Calu3 (cell line): ENCODE data around the gene POLR3G. TPM values are rescaled to one million over a fixed set of nuclear protein-coding genes. Genes with fewer than 3 reads are reported as not detected.
A peak's percentile ranks its signal among the peaks of the same experiment; 100 is the strongest.

Experiments
- Bru-seq: library from RNA; stranded (reverse); fragments of 400-500 nt; gene quantifications from one replicate; lab custom pipeline; 2021; lab: Mats Ljungman, UMichigan
- BruChase-seq, 2 experiments: library from RNA; stranded (reverse); fragments of 400-500 nt; gene quantifications; one replicate each; lab custom pipeline; 2021; lab: Mats Ljungman, UMichigan
- BruUV-seq: library from RNA; stranded (reverse); fragments of 400-500 nt; replicated peaks from 2 replicates; lab custom pipeline; 2021; lab: Mats Ljungman, UMichigan
- CTCF ChIA-PET: fragments of 300-600 bp; sonication (Branson Sonifier 250); formaldehyde crosslinking; loops from one replicate; lab custom pipeline; 2022; ENCODE audit warnings: antibody characterized with exemption; lab: Charles Lee
- DNase-seq: peaks from one replicate; pipeline ENCODE4 v3.0.0; 2022
- H3K27ac Mint-ChIP-seq: one replicate; pipeline ENCODE4 v1.8.0; 2022; ENCODE audit warnings: mixed read lengths; ENCODE audit not compliant: unreplicated experiment
- H3K27me3 Mint-ChIP-seq: one replicate; pipeline ENCODE4 v1.8.0; 2022; ENCODE audit warnings: mixed read lengths; ENCODE audit not compliant: unreplicated experiment
- H3K36me3 Mint-ChIP-seq: one replicate; pipeline ENCODE4 v1.8.0; 2022; ENCODE audit warnings: mild to moderate bottlenecking, moderate library complexity, mixed read lengths; ENCODE audit not compliant: insufficient read depth, unreplicated experiment
- H3K4me1 Mint-ChIP-seq: one replicate; pipeline ENCODE4 v1.8.0; 2022; ENCODE audit warnings: mild to moderate bottlenecking, low read depth, mixed read lengths; ENCODE audit not compliant: unreplicated experiment
- H3K4me3 Mint-ChIP-seq: one replicate; pipeline ENCODE4 v1.8.0; 2022; ENCODE audit warnings: mild to moderate bottlenecking, low read depth, moderate library complexity, mixed read lengths; ENCODE audit not compliant: unreplicated experiment
- H3K9me3 Mint-ChIP-seq: one replicate; pipeline ENCODE4 v1.8.0; 2022; ENCODE audit warnings: low read depth, mixed read lengths; ENCODE audit not compliant: unreplicated experiment
- CTCF ChIP-seq: fragments of 200-600 bp; IDR thresholded peaks from one replicate; pipeline ENCODE4 v1.8.0; 2022; ENCODE audit warnings: antibody characterized with exemption; ENCODE audit not compliant: unreplicated experiment
- intact Hi-C: fragments of 100-400 bp; cut with micrococcal nuclease; formaldehyde crosslinking; loops from one replicate; pipeline ENCODE4 v1.10.0; 2022; ENCODE audit not compliant: unreplicated experiment
- long read RNA-seq: library from polyadenylated mRNA; stranded (forward); transcript quantifications from one replicate; pipeline ENCODE4 v2.0.0, GENCODE V29; 2022
- total RNA-seq: library from RNA; stranded (reverse); gene quantifications from 2 replicates; pipeline ENCODE4 v1.2.3, GENCODE V29; 2022

POLR3G gene, protein sequence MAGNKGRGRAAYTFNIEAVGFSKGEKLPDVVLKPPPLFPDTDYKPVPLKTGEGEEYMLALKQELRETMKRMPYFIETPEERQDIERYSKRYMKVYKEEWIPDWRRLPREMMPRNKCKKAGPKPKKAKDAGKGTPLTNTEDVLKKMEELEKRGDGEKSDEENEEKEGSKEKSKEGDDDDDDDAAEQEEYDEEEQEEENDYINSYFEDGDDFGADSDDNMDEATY
- total RNA-seq = 15.0 and 16.6 TPM in 2 replicates
- Bru-seq, nascent RNA = percentile 69 among the genes with signal in this experiment
- percentile 68 among the genes with signal in this experiment for BruChase-seq, experiment 1, labeled RNA remaining after a 6-hour chase
- BruChase-seq, experiment 2, labeled RNA remaining after a 2-hour chase = percentile 64 among the genes with signal in this experiment
- long read RNA-seq, transcript POLR3G-201 (8 exons, 3,285 nt) = major isoform, 6 of 22 reads
- long read RNA-seq, partial matches to known transcripts = 0 of 22 reads
- long read RNA-seq, other reads (novel, unspliced or antisense) = 9 of 22 reads

DNA sequence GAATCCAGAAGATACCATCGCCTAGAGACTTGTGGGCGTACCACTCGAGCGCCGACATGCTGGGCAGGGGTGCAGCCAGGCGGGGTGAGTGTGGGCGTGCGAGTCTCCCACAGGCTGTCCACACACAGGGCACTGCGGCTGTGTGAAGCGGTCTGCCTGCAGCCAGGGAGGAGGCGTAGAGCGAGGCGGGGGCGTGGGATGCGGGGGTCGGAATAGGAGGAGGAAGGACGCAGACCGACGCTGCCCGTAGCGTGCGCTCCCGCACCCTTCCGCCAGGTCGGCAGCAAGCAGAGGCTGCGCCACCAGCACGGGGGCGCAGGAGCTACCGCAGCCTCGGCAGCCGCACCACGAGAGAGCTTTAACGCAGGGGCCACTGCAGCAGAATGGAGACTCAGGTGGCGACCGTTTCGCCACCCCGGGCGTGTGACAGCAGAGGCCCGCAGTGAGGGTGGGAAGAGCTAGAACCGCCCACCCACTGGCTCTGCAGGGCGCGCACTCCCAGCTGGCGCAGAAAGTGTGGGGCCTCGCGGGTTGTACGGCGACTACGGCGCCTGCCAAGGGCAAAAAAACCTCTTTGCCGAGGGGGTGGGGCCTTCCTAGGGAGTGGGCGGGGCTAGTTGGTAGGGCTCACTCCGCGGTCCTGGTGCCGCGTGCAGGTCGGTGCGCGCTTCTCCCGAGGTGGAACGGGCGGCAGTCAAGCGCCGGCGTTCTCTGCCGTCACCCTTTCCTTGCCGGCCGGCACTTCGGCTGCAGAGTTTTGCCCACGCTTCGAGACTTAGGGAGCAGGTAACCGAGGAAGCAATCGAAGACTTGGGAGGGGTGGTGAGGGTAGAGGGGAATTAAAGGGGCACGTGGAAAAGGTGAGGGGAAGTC, at the start of gene POLR3G, which contains the start of gene MBLAC2:
Gene POLR3G, plus strand, starts transcription at position 630 of the 873 bp plus-strand sequence. CDS start 10,704 bp downstream, outside the sequence.
Gene MBLAC2, minus strand, starts transcription at position 537 of the 873 bp plus-strand sequence. Its CDS starts 479 bp downstream, at position 58.
- peak; percentile 97 for DNase-seq
- CTCF ChIA-PET = interaction anchor here (0.9 to 1.2 kb wide), 3 partner anchors 8 to 13 kb away, joined by 3 to 5 read pairs (median 3); no protein-coding TSS in a partner anchor
- peaks cover 28% of the 10 kb centered on the region for H3K36me3 Mint-ChIP-seq
- peaks cover 28% of the 10 kb centered on the region for H3K4me1 Mint-ChIP-seq
- H3K27me3 Mint-ChIP-seq = no peaks in the 10 kb centered on the region
- H3K4me3 Mint-ChIP-seq = peak within 1 kb of the TSS; percentile 99
- peak; percentile 57 for TF ChIP-seq CTCF
- intact Hi-C loops = loop anchor here (2.0 kb wide), 1 partner anchor 56 kb away; no protein-coding TSS in a partner anchor
- no TSS peak for BruUV-seq
- peak within 1 kb of the TSS; percentile 78 for H3K27ac Mint-ChIP-seq
- H3K9me3 Mint-ChIP-seq = no peaks in the 10 kb centered on the region

DNA sequence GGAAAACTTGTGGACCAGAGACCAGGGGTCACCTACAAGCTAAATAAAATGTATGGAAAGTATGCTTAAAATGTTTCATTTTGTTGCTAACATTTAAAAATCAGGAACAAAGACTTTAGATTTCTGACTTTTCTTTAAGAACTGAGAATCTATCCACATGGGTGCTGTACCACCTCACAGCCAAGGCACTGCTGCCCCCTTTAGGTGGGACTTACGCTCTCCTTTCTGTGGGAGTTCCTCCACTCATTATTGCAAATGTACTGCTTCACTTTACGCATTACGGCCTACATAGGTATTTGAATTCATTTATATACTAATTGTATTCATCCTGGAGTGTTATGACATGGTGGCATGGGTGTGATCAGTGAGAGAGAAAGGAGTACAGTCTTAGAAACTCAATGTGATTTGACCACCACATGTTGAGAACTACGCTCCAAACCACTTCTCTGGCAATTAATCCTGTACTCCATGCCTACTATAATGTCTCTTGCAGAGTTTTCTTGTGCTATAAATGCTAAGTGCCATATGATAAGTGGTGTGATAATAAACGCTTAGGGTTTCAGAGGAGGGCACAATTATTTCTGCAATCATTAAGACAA, 40.4 kb upstream of the POLR3G start:
- intact Hi-C loops = loop anchor here (5.0 kb wide), 1 partner anchor 1707 kb away; no protein-coding TSS in a partner anchor
- H3K4me3 Mint-ChIP-seq = no peak overlapping the region
- no peak overlapping the region for H3K27ac Mint-ChIP-seq
- H3K36me3 Mint-ChIP-seq = no peaks in the 10 kb centered on the region
- CTCF ChIA-PET = no interaction called here
- H3K4me1 Mint-ChIP-seq = peaks cover 12% of the 10 kb centered on the region
- peak; percentile 76 for DNase-seq
- peaks cover 25% of the 10 kb centered on the region for H3K27me3 Mint-ChIP-seq
- TF ChIP-seq CTCF = peak; percentile 71
- H3K9me3 Mint-ChIP-seq = no peaks in the 10 kb centered on the region
- BruUV-seq = no TSS peak

- Mint-ChIP-seq H3K4me3 (no peak overlapping the region), H3K36me3 (no peaks in the 10 kb centered on the region), H3K27me3 (peaks cover 25% of the 10 kb centered on the region), H3K27ac (no peak overlapping the region), H3K9me3 (no peaks in the 10 kb centered on the region), H3K4me1 (peaks cover 20% of the 10 kb centered on the region)
- BruUV-seq = no TSS peak
- TF ChIP-seq CTCF = no peak
- intact Hi-C loops = no loop called here
- DNase-seq = no peak
- CTCF ChIA-PET = interaction anchor here (0.8 to 1.3 kb wide), 2 partner anchors 28 to 1708 kb away, joined by 3 read pairs; partner anchors contain the start of gene CETN3
Observed at GRCh38 chr5:90437663-90438062, 37.0 kb upstream of the POLR3G start.
